HEK293 (cell line): ENCODE results near the gene ALMS1.

Experiments used
- CTCF ChIA-PET: fragments of 350-600 bp; formaldehyde crosslinking; extraction: SDS; loops from one replicate; lab custom pipeline; 2021; ENCODE audit warnings: antibody characterized with exemption; lab: Yijun Ruan, JAX
- POLR2A ChIA-PET: fragments of 300-600 bp; formaldehyde crosslinking; extraction: SDS; loops from one replicate; lab custom pipeline; 2020; ENCODE audit warnings: antibody characterized with exemption, inconsistent platforms; lab: Yijun Ruan, JAX
- H3K27ac ChIP-seq: fragments of 200-500 bp; sonication (Bioruptor generic); 2 replicates; pipeline ENCODE4 v1.5.1; 2014; ENCODE audit warnings: low read depth, low read length, control low read depth, inconsistent platforms; ENCODE audit errors: extremely low read depth
- H3K36me3 ChIP-seq, 2 experiments: fragments of 200-500 bp in 1 of 2; sonication (Bioruptor generic) in 1 of 2; 1 replicate in 1 of 2; 2 replicates in 1 of 2; pipeline ENCODE4 v1.5.1; 2014 to 2017; ENCODE audit warnings: inconsistent platforms in 2 of 2, low read length in 2 of 2; ENCODE audit not compliant: control insufficient read depth in 2 of 2, insufficient read depth in 1 of 2
- H3K4me1 ChIP-seq: fragments of 200-500 bp; sonication (Bioruptor generic); 2 replicates; pipeline ENCODE4 v1.5.1; 2014; ENCODE audit warnings: mild to moderate bottlenecking, low read length, inconsistent platforms; ENCODE audit not compliant: control insufficient read depth, insufficient read depth
- H3K4me3 ChIP-seq: 2 replicates; pipeline ENCODE4 v1.5.1; 2011; ENCODE audit warnings: low read depth, mild to moderate bottlenecking, control low read depth, low read length, moderate library complexity
- H3K9me3 ChIP-seq: fragments of 200-500 bp; sonication (Bioruptor generic); 2 replicates; pipeline ENCODE4 v1.5.1; 2014; ENCODE audit warnings: low read depth, low read length, inconsistent platforms; ENCODE audit not compliant: control insufficient read depth, insufficient read depth
- GLI2 ChIP-seq: fragments of 450-650 bp; formaldehyde crosslinking; IDR thresholded peaks from 2 replicates; pipeline ENCODE4; 2017; ENCODE audit warnings: missing biosample characterization, missing genetic modification characterization, low read depth, borderline replicate concordance
- GLI4 ChIP-seq: fragments of 450-650 bp; formaldehyde crosslinking; IDR thresholded peaks from 2 replicates; pipeline ENCODE4 v1.5.1; 2016; ENCODE audit warnings: missing biosample characterization, missing genetic modification characterization
- GLIS1 ChIP-seq: fragments of 450-650 bp; formaldehyde crosslinking; IDR thresholded peaks from 2 replicates; pipeline ENCODE4 v1.5.1; 2016; ENCODE audit warnings: missing biosample characterization, missing genetic modification characterization
- KLF1 ChIP-seq: fragments of 450-650 bp; formaldehyde crosslinking; IDR thresholded peaks from 2 replicates; pipeline ENCODE4 v1.5.1; 2016; ENCODE audit warnings: missing biosample characterization, missing genetic modification characterization
- MEIS1 ChIP-seq: sonication (generic); formaldehyde crosslinking; IDR thresholded peaks from 2 replicates; pipeline ENCODE4 v1.8.1; 2022; ENCODE audit warnings: missing genetic modification reagents, mild to moderate bottlenecking, borderline replicate concordance
- ZBTB1 ChIP-seq: fragments of 450-650 bp; formaldehyde crosslinking; IDR thresholded peaks from 2 replicates; pipeline ENCODE4 v1.5.1; 2016; ENCODE audit warnings: missing biosample characterization, missing genetic modification characterization
- ZFP69B ChIP-seq: fragments of 450-650 bp; formaldehyde crosslinking; IDR thresholded peaks from 2 replicates; pipeline ENCODE4 v1.5.1; 2016; ENCODE audit warnings: missing biosample characterization, missing genetic modification characterization
- ZNF112 ChIP-seq: fragments of 450-650 bp; formaldehyde crosslinking; IDR thresholded peaks from 2 replicates; pipeline ENCODE4 v1.5.0; 2017; ENCODE audit warnings: missing biosample characterization, missing genetic modification characterization
- ZNF48 ChIP-seq: fragments of 450-650 bp; formaldehyde crosslinking; IDR thresholded peaks from 2 replicates; pipeline ENCODE4 v1.5.1; 2016; ENCODE audit warnings: missing biosample characterization, missing genetic modification characterization
- ZNF544 ChIP-seq: fragments of 450-650 bp; formaldehyde crosslinking; IDR thresholded peaks from 2 replicates; pipeline ENCODE4 v1.5.0; 2017; ENCODE audit warnings: missing biosample characterization, missing genetic modification characterization
- ZNF600 ChIP-seq: fragments of 450-650 bp; formaldehyde crosslinking; IDR thresholded peaks from 2 replicates; pipeline ENCODE4 v1.5.1; 2016; ENCODE audit warnings: missing biosample characterization, missing genetic modification characterization
- ZNF747 ChIP-seq: fragments of 450-650 bp; formaldehyde crosslinking; IDR thresholded peaks from 2 replicates; pipeline ENCODE4 v1.5.1; 2016; ENCODE audit warnings: missing biosample characterization, missing genetic modification characterization
- ZNF830 ChIP-seq: fragments of 450-650 bp; IDR thresholded peaks from 2 replicates; pipeline ENCODE4 v1.5.0; 2018; ENCODE audit warnings: missing biosample characterization, missing genetic modification characterization, low read depth, mild to moderate bottlenecking, moderate library complexity
- ZNF843 ChIP-seq: fragments of 450-650 bp; formaldehyde crosslinking; IDR thresholded peaks from 2 replicates; pipeline ENCODE4 v1.5.1; 2016; ENCODE audit warnings: missing biosample characterization, missing genetic modification characterization
- TF ChIP-seq, protein P1 (sequence below): fragments of 450-650 bp; formaldehyde crosslinking; conservative IDR thresholded peaks from 2 replicates; pipeline ENCODE4 v1.5.1; 2016; ENCODE audit warnings: low read depth, missing biosample characterization, missing genetic modification characterization
- TF ChIP-seq, protein P2 (sequence below): fragments of 450-650 bp; formaldehyde crosslinking; IDR thresholded peaks from 2 replicates; pipeline ENCODE4 v1.5.1; 2016; ENCODE audit warnings: missing biosample characterization, missing genetic modification characterization
- TF ChIP-seq, protein P3 (sequence below): fragments of 450-650 bp; formaldehyde crosslinking; IDR thresholded peaks from 2 replicates; pipeline ENCODE4 v1.5.1; 2016; ENCODE audit warnings: missing biosample characterization, missing genetic modification characterization
- TF ChIP-seq, protein P4 (sequence below): fragments of 450-650 bp; formaldehyde crosslinking; IDR thresholded peaks from 2 replicates; pipeline ENCODE4 v1.5.1; 2016; ENCODE audit warnings: missing biosample characterization, missing genetic modification characterization
- TF ChIP-seq, protein P5 (sequence below): IDR thresholded peaks from 2 replicates; pipeline ENCODE4 v1.6.1; 2011; ENCODE audit warnings: mild to moderate bottlenecking, low read depth, low read length, borderline replicate concordance

The ALMS1 gene

DNA sequence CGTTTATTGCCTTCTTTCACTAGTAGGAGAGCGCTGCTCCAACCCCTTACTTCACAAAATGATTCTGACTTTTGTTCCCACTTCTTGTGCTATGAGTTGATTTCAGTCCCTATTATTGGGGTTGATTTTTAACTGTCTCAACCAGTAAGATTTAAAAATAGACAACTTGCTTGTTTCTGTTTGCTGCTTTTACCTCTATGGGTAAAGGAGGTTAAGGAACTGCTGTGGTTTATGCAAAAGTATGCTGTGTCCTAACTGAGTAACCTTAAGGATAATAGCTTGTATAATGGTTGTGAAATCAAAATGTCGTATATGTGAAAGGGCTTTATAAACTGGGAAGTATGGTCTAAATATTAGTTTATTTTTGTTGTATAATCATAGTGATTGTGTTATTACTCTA, 22.6 kb downstream of the ALMS1 start (continued):
- TF ChIP-seq, protein P1, sequence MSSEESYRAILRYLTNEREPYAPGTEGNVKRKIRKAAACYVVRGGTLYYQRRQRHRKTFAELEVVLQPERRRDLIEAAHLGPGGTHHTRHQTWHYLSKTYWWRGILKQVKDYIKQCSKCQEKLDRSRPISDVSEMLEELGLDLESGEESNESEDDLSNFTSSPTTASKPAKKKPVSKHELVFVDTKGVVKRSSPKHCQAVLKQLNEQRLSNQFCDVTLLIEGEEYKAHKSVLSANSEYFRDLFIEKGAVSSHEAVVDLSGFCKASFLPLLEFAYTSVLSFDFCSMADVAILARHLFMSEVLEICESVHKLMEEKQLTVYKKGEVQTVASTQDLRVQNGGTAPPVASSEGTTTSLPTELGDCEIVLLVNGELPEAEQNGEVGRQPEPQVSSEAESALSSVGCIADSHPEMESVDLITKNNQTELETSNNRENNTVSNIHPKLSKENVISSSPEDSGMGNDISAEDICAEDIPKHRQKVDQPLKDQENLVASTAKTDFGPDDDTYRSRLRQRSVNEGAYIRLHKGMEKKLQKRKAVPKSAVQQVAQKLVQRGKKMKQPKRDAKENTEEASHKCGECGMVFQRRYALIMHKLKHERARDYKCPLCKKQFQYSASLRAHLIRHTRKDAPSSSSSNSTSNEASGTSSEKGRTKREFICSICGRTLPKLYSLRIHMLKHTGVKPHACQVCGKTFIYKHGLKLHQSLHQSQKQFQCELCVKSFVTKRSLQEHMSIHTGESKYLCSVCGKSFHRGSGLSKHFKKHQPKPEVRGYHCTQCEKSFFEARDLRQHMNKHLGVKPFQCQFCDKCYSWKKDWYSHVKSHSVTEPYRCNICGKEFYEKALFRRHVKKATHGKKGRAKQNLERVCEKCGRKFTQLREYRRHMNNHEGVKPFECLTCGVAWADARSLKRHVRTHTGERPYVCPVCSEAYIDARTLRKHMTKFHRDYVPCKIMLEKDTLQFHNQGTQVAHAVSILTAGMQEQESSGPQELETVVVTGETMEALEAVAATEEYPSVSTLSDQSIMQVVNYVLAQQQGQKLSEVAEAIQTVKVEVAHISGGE: no peak
- TF ChIP-seq GLI2 (tag by site-specific recombination): no peak
- TF ChIP-seq, protein P2, sequence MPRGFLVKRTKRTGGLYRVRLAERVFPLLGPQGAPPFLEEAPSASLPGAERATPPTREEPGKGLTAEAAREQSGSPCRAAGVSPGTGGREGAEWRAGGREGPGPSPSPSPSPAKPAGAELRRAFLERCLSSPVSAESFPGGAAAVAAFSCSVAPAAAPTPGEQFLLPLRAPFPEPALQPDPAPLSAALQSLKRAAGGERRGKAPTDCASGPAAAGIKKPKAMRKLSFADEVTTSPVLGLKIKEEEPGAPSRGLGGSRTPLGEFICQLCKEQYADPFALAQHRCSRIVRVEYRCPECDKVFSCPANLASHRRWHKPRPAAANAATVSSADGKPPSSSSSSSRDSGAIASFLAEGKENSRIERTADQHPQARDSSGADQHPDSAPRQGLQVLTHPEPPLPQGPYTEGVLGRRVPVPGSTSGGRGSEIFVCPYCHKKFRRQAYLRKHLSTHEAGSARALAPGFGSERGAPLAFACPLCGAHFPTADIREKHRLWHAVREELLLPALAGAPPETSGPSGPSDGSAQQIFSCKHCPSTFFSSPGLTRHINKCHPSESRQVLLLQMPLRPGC (tag by site-specific recombination): no peak

DNA sequence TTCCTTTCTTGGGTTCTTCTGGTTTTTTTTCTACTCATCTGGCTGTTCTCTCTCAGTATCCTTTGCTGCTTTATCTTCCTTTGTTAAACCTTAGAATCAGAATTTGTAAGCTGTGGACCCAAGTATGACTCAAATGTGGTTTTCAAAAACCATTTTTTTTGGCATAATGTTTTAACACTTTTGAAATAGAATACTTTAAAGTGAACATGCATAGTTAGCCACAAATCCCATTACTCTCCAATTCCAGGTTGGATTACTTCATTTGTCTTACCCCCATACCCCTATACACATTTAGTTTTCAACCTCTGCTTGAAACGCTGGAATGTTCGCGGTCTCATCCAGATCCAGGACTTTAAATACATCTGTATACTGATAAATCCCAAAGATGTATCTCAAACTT, 29.1 kb downstream of the ALMS1 start:
- H3K4me1 ChIP-seq: no peaks in the 10 kb centered on the region
- peaks cover 0 to 4% of the 10 kb centered on the region in 2 experiments; a peak in 1 of 3 replicates for H3K36me3 ChIP-seq
- POLR2A ChIA-PET: no interaction called here
- CTCF ChIA-PET: no interaction called here
- H3K4me3 ChIP-seq: no peak overlapping the region
- TF ChIP-seq ZBTB1 (tag by site-specific recombination): no peak
- no peak for TF ChIP-seq ZNF747 (tag by site-specific recombination)
- no peak for TF ChIP-seq ZNF600 (tag by site-specific recombination)
- TF ChIP-seq, protein P3, sequence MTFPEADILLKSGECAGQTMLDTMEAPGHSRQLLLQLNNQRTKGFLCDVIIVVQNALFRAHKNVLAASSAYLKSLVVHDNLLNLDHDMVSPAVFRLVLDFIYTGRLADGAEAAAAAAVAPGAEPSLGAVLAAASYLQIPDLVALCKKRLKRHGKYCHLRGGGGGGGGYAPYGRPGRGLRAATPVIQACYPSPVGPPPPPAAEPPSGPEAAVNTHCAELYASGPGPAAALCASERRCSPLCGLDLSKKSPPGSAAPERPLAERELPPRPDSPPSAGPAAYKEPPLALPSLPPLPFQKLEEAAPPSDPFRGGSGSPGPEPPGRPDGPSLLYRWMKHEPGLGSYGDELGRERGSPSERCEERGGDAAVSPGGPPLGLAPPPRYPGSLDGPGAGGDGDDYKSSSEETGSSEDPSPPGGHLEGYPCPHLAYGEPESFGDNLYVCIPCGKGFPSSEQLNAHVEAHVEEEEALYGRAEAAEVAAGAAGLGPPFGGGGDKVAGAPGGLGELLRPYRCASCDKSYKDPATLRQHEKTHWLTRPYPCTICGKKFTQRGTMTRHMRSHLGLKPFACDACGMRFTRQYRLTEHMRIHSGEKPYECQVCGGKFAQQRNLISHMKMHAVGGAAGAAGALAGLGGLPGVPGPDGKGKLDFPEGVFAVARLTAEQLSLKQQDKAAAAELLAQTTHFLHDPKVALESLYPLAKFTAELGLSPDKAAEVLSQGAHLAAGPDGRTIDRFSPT (tag by site-specific recombination): no peak
- no peak for TF ChIP-seq ZNF544 (tag by site-specific recombination)
- TF ChIP-seq, protein P4, sequence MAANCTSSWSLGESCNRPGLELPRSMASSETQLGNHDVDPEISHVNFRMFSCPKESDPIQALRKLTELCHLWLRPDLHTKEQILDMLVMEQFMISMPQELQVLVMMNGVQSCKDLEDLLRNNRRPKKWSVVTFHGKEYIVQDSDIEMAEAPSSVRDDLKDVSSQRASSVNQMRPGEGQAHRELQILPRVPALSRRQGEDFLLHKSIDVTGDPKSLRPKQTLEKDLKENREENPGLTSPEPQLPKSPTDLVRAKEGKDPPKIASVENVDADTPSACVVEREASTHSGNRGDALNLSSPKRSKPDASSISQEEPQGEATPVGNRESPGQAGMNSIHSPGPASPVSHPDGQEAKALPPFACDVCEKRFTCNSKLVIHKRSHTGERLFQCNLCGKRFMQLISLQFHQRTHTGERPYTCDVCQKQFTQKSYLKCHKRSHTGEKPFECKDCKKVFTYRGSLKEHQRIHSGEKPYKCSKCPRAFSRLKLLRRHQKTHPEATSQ (tag by site-specific recombination): no peak
- no peak for TF ChIP-seq KLF1 (tag by site-specific recombination)
- TF ChIP-seq GLIS1: no peak
- TF ChIP-seq MEIS1: no peak
- TF ChIP-seq, protein P5, sequence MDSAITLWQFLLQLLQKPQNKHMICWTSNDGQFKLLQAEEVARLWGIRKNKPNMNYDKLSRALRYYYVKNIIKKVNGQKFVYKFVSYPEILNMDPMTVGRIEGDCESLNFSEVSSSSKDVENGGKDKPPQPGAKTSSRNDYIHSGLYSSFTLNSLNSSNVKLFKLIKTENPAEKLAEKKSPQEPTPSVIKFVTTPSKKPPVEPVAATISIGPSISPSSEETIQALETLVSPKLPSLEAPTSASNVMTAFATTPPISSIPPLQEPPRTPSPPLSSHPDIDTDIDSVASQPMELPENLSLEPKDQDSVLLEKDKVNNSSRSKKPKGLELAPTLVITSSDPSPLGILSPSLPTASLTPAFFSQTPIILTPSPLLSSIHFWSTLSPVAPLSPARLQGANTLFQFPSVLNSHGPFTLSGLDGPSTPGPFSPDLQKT: no peak
- no peak for TF ChIP-seq ZNF112 (tag by site-specific recombination)
- no peak for TF ChIP-seq ZNF830 (tag by site-specific recombination)
- TF ChIP-seq ZNF48: no peak
- TF ChIP-seq ZFP69B (tag by site-specific recombination): no peak
- no peak for TF ChIP-seq ZNF843 (tag by site-specific recombination)
- no peak for TF ChIP-seq GLI4
- H3K9me3 ChIP-seq: no peaks in the 10 kb centered on the region
- H3K27ac ChIP-seq: no peak overlapping the region
